GM23338 (cell line): ENCODE results near the gene ITFG1. TPM values are rescaled to one million over a fixed set of nuclear protein-coding genes. Genes with fewer than 3 reads are reported as not detected.

Experiments
- ATAC-seq: fragments of 200-7000 bp; cut with Tn5 transposase; 3 replicates; pipeline ENCODE4 v1.9.1; 2020
- DNase-seq: peaks from one replicate; pipeline ENCODE4 v3.0.0-alpha.2; 2015; ENCODE audit warnings: low spot score
- H2AFZ ChIP-seq: fragments of 200-600 bp; sonication (generic); 2 replicates; pipeline ENCODE4 v1.8.0; 2016; ENCODE audit warnings: antibody characterized with exemption, mild to moderate bottlenecking, moderate library complexity
- H3F3A ChIP-seq: fragments of 200-600 bp; sonication (generic); replicated peaks from 2 replicates; pipeline ENCODE4 v1.8.0; 2017; ENCODE audit warnings: antibody characterized with exemption, mixed run types, low read depth
- H3K27ac ChIP-seq: fragments of 200-600 bp; sonication (generic); 2 replicates; pipeline ENCODE4 v1.6.1; 2016; ENCODE audit warnings: low read depth
- H3K27me3 ChIP-seq: fragments of 200-600 bp; sonication (generic); 2 replicates; pipeline ENCODE4 v1.8.0; 2016; ENCODE audit warnings: mild to moderate bottlenecking, mixed run types, moderate library complexity; ENCODE audit not compliant: insufficient read depth
- H3K36me3 ChIP-seq: fragments of 200-600 bp; sonication (generic); 2 replicates; pipeline ENCODE4 v1.8.0; 2016; ENCODE audit warnings: mild to moderate bottlenecking; ENCODE audit not compliant: insufficient read depth
- H3K4me1 ChIP-seq: fragments of 200-600 bp; sonication (generic); 2 replicates; pipeline ENCODE4 v1.8.0; 2016; ENCODE audit warnings: mild to moderate bottlenecking, moderate library complexity; ENCODE audit not compliant: insufficient read depth
- H3K4me2 ChIP-seq: fragments of 200-600 bp; sonication (generic); 2 replicates; pipeline ENCODE4 v1.7.1; 2017; ENCODE audit warnings: mixed run types
- H3K4me3 ChIP-seq: fragments of 200-600 bp; sonication (generic); 2 replicates; pipeline ENCODE4 v1.6.1; 2016; ENCODE audit warnings: mixed run types
- H3K79me2 ChIP-seq: fragments of 200-600 bp; sonication (generic); replicated peaks from 2 replicates; pipeline ENCODE4 v1.8.0; 2017; ENCODE audit warnings: mild to moderate bottlenecking; ENCODE audit not compliant: insufficient read depth
- H3K9me2 ChIP-seq: fragments of 200-600 bp; sonication (generic); 2 replicates; pipeline ENCODE4 v1.8.0; 2017; ENCODE audit not compliant: insufficient read depth
- H4K20me1 ChIP-seq: fragments of 200-600 bp; sonication (generic); replicated peaks from 2 replicates; pipeline ENCODE4 v1.8.0; 2017; ENCODE audit warnings: mild to moderate bottlenecking; ENCODE audit not compliant: insufficient read depth
- H3K27ac Mint-ChIP-seq: 2 replicates; pipeline ENCODE4 v1.8.0; 2020; ENCODE audit warnings: inconsistent platforms, mild to moderate bottlenecking, moderate library complexity, mixed read lengths
- H3K27me3 Mint-ChIP-seq: 3 replicates; pipeline ENCODE4 v1.8.0; 2022; ENCODE audit warnings: low read depth, mild to moderate bottlenecking, moderate library complexity, mixed read lengths, inconsistent platforms; ENCODE audit not compliant: insufficient read depth, poor library complexity
- H3K36me3 Mint-ChIP-seq: 3 replicates; pipeline ENCODE4 v1.8.0; 2021; ENCODE audit warnings: low read depth, mild to moderate bottlenecking, inconsistent platforms, moderate library complexity, mixed read lengths
- H3K4me1 Mint-ChIP-seq: 3 replicates; pipeline ENCODE4 v1.8.0; 2020; ENCODE audit warnings: mild to moderate bottlenecking, inconsistent platforms, mixed read lengths
- H3K4me3 Mint-ChIP-seq: 3 replicates; pipeline ENCODE4 v1.8.0; 2021; ENCODE audit warnings: moderate library complexity, mild to moderate bottlenecking, inconsistent platforms, mixed read lengths
- H3K9me3 Mint-ChIP-seq: 3 replicates; pipeline ENCODE4 v1.8.0; 2020; ENCODE audit warnings: moderate library complexity, mild to moderate bottlenecking, inconsistent platforms, mixed read lengths
- CREB1 ChIP-seq: fragments of 250-450 bp; sonication (Bioruptor Pico); IDR thresholded peaks from 2 replicates; pipeline ENCODE4 v1.5.0; 2020; ENCODE audit warnings: low read depth, mild to moderate bottlenecking, moderate library complexity
- CTCF ChIP-seq, 2 experiments: fragments of 200-600 bp in 1 of 2; sonication (generic) in 1 of 2; conservative IDR thresholded peaks; 2 replicates each; pipeline versions ENCODE4 v1.5.1 to v1.6.1; 2016 to 2017; ENCODE audit warnings: antibody characterized with exemption in 2 of 2, low read depth in 2 of 2, mild to moderate bottlenecking in 2 of 2, moderate library complexity in 1 of 2
- ETS1 ChIP-seq: IDR thresholded peaks from 2 replicates; pipeline ENCODE4 v1.6.1; 2016; ENCODE audit warnings: antibody characterized with exemption
- EZH2phosphoT487 ChIP-seq: fragments of 200-600 bp; sonication (generic); IDR thresholded peaks from one replicate; pipeline ENCODE4 v1.8.1; 2018; ENCODE audit warnings: antibody characterized with exemption; ENCODE audit not compliant: unreplicated experiment
- JUNB ChIP-seq: IDR thresholded peaks from one replicate; pipeline ENCODE4 v1.6.1; 2016; ENCODE audit warnings: antibody characterized with exemption; ENCODE audit not compliant: unreplicated experiment
- REST ChIP-seq: IDR thresholded peaks from one replicate; pipeline ENCODE4 v1.6.1; 2018; ENCODE audit warnings: antibody characterized with exemption; ENCODE audit not compliant: unreplicated experiment
- STAT1 ChIP-seq: IDR thresholded peaks from one replicate; pipeline ENCODE4 v1.6.1; 2016; ENCODE audit warnings: antibody characterized with exemption; ENCODE audit not compliant: unreplicated experiment
- ZNF114 ChIP-seq: fragments of 250-450 bp; sonication (Bioruptor Pico); IDR thresholded peaks from 2 replicates; pipeline ENCODE4 v1.5.0; 2020; ENCODE audit warnings: mild to moderate bottlenecking, moderate library complexity
- ZNF331 ChIP-seq: fragments of 250-450 bp; sonication (Bioruptor Pico); IDR thresholded peaks from 2 replicates; pipeline ENCODE4 v1.5.0; 2020; ENCODE audit warnings: low read depth, mild to moderate bottlenecking, moderate library complexity
- ZNF462 ChIP-seq: fragments of 250-450 bp; sonication (Bioruptor Pico); IDR thresholded peaks from 2 replicates; pipeline ENCODE4 v1.5.0; 2020; ENCODE audit warnings: mild to moderate bottlenecking, moderate library complexity
- polyA plus RNA-seq: library from polyadenylated mRNA; unstranded; fragments of >200 nt; fragmentation: Nextera tagmentation; extraction: Ambion mirVana; gene quantifications from 2 replicates; pipeline ENCODE4 v1.2.1, GENCODE V29; 2016
- total RNA-seq: library from RNA; depleted of rRNA; stranded (reverse); fragments of >200 nt; shearing (Covaris generic); gene quantifications from 2 replicates; pipeline ENCODE4 v1.2.3, GENCODE V29; 2014

ITFG1 gene
- total and polyA plus RNA-seq, 2 experiments from 2014 or later = 18.5 to 26.9 TPM

GRCh38 chr16:47180073-47180472 is 280.8 kb downstream of the ITFG1 start:
- no peaks in the 10 kb centered on the region for H3F3A ChIP-seq
- no peak overlapping the region for H3K4me3 ChIP-seq
- H3K4me2 ChIP-seq = no peak overlapping the region
- peaks cover 4% of the 10 kb centered on the region for H3K27me3 Mint-ChIP-seq
- TF ChIP-seq ZNF114 (CRISPR knock-in tag) (no peak), CTCF (conservative IDR thresholded peaks at IDR 0.05; ENCODE audit: low read depth in 2 of 2) (no peak), STAT1 (no peak), JUNB (no peak)
- no peaks in the 10 kb centered on the region for H3K9me2 ChIP-seq
- ATAC-seq (no peak), DNase-seq (no peak)
- H3K9me3 Mint-ChIP-seq = peaks cover 39% of the 10 kb centered on the region
- H3K36me3 ChIP-seq = no peaks in the 10 kb centered on the region
- H4K20me1 ChIP-seq = no peaks in the 10 kb centered on the region
- no peaks in the 10 kb centered on the region for H3K4me1 Mint-ChIP-seq
- H3K4me1 ChIP-seq = no peaks in the 10 kb centered on the region
- H3K27ac Mint-ChIP-seq = no peak overlapping the region
- H3K27me3 ChIP-seq = no peaks in the 10 kb centered on the region
- no peaks in the 10 kb centered on the region for H3K79me2 ChIP-seq
- H3K27ac ChIP-seq = no peak overlapping the region
- no peak overlapping the region for H3K4me3 Mint-ChIP-seq
- peaks cover 35% of the 10 kb centered on the region for H3K36me3 Mint-ChIP-seq
- no peak overlapping the region for H2AFZ ChIP-seq

- Mint-ChIP-seq H3K4me1 (no peaks in the 10 kb centered on the region), H3K27ac (no peak overlapping the region), H3K27me3 (no peaks in the 10 kb centered on the region), H3K36me3 (peaks cover 6% of the 10 kb centered on the region), H3K4me3 (no peak overlapping the region), H3K9me3 (peaks cover 8% of the 10 kb centered on the region)
- no peaks in the 10 kb centered on the region for H3K36me3 ChIP-seq
- H3F3A ChIP-seq = no peaks in the 10 kb centered on the region
- H3K4me3 ChIP-seq = no peak overlapping the region
- H3K9me2 ChIP-seq = no peaks in the 10 kb centered on the region
- H3K4me2 ChIP-seq = no peak overlapping the region
- H3K27me3 ChIP-seq = no peaks in the 10 kb centered on the region
- DNase-seq (no peak), ATAC-seq (no peak)
- H2AFZ ChIP-seq = no peak overlapping the region
- no peak overlapping the region for H3K27ac ChIP-seq
- H3K4me1 ChIP-seq = no peaks in the 10 kb centered on the region
- H3K79me2 ChIP-seq = no peaks in the 10 kb centered on the region
- no peaks in the 10 kb centered on the region for H4K20me1 ChIP-seq
- TF ChIP-seq JUNB (no peak), ETS1 (no peak), ZNF462 (CRISPR knock-in tag) (no peak), EZH2phosphoT487 (no peak), REST (no peak), CREB1 (no peak), ZNF331 (CRISPR knock-in tag) (no peak), ZNF114 (CRISPR knock-in tag) (no peak)
These were observed 285.7 kb downstream of the ITFG1 start for GRCh38 chr16:47175152-47175551.
